Frontal cortex (tissue), 4 donors: ENCODE measurements around the gene ZDHHC7. TPM values are rescaled to one million over a fixed set of nuclear protein-coding genes. Genes with fewer than 3 reads are reported as not detected.

Experiments
- DNase-seq, 2 donors: peaks; one replicate each; pipeline ENCODE4 v3.0.0; 2012; ENCODE audit warnings: low spot score in 2 of 2
- FAIRE-seq: peaks from 2 replicates; lab custom pipeline; 2012; peaks lifted over from hg19 to GRCh38; lab: Jason Lieb, UNC
- total RNA-seq: library from RNA; depleted of rRNA; stranded (reverse); fragments of >200 nt; gene quantifications from one replicate; pipeline ENCODE4 v1.2.3, GENCODE V29; 2014
- donor health status: control.
- donor health status: control.
- donor health status: control.

Gene ZDHHC7
- total RNA-seq, 1 donor from 2014 or later = 19.6 TPM

DNA sequence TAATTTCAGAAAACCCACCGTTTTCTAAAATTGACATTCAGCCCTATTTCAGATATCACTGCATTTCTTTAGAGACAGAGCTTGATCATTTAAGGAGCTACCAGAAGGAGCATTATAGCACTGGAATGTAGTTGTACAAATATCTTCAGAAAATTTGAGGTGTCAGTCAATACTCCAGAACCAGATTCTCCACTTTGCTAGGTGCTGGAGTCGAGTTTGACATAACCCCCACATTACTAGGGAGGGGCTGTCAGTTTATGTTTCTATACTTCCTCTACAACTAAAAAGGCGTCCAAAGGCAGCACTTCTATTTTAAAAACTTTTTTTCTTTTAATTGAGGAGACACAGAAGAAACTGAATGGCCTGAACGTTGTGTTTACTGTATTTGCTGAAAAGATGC is 15.4 kb upstream of the ZDHHC7 start:
- FAIRE-seq (no peak), DNase-seq (no peak)

DNA sequence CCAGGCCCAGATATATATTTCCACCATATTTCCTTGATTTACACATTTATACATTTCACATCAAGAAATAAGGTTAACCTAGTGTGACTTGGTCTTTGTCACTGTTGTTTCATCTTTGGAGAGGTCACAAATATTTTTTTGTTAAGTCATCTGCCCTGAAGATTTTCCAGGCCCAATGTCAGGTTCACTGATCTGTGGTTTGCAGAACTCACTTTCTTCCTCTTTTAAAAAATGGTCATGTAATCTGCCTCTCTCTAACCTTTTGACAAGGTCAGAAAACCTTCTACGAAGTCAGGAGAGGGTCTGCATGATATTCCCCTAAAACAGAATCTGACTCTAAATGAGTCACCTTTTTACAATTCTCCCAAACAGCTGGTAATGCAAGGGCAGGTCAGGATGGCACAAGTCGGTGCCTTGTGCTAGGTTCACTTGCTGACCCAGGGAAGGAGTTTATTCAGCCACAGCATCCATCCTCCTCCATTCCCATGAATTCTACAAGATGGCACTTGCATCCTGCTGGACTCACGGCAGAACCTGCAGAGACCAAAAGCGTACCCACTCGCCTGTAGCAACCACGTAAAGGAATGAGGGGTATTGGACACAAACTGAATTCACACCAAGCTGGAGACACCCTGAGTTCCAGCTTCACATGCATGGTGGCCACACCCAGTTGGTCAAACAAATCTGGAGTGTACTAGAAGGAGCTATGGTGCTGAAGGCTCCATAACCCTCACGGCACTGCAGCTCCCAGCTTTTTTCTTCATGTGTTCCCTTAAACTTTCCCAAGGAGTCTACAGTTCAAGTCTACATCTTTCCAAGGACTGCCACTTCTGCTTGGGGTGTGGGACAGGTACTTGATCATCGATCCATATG is 14.7 kb upstream of the ZDHHC7 start:
- no peak for DNase-seq
- FAIRE-seq = no peak

DNA sequence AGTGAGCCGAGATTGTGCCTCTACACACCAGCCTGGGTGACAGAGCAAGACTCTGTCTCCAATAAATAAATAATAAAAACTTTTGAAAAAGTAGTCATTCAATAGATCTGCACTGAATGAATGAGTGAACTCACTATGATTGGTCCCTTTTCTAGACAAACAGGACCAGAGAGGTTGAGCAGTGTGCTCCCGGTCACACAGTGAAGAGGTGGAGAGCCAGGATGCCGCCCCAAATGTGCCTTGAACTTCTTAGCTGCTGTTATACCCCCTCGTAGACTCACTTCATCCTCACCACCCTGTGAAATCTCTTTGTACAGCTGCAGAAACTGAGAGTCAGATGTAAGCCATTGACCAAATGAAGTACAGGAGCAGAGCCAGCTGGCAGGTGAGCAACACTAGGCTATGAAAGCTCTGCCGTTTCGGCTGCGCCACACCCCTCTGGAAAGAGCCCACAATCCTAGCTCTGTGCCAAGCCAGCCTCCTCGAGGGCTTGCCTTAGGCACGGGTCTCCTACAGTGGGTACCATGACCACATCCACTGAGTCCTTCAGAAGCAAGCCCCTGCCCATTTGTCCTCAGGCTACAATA is 8.4 kb upstream of the ZDHHC7 start:
- FAIRE-seq (no peak), DNase-seq (no peak)

DNA sequence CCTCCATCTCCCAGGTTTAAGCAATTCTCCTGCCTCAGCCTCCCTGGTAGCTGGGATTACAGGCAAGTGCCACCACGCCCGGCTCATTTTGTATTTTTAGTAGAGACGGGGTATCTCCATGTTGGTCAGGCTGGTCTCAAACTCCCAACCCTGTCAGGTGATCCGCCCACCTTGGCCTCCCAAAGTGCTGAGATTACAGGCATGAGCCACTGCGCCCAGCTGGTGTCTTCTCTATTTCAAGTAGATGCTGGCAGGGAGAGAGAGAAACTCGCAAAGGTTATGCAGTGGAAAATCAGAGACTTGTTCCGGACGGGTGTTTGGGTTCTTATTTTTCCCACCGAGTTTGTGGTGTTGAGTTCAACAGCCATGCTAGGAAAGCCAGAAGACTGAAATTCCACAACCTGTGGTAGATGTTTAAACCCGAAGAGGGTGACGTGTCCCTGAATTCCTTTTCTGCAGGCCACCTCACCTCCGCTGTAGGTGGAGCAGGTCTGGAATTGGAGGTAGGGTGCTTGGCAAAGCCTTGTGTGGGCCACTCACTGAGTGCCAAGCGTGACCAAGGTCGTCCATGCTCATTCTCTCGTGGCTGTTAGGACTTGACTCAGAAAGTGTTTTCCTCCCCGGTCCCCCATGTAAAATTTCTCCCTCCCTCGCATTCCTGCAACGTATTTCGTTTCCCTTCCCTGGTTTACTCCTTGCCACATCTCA is 7.3 kb upstream of the ZDHHC7 start:
- DNase-seq = no peak
- FAIRE-seq = no peak

DNA sequence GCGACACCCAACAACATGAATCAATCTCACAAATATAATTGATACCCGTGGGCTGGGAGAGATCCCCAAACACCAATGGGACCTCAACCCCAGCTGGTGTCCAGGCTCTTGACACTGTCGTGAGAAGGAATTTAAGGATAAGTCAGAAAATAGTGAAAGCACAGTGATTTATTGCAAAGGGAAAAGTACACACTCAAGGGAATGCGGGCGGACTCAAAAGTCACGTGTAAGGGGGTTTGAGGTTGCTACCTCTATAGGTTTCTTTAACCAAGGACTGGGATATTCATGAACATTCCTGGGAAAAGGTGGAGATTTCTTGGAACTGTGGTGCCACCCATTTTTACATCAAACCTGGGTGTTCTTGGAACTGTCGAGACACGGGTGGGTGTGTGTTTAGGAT is 6.3 kb upstream of the ZDHHC7 start:
- FAIRE-seq = no peak
- DNase-seq = no peak

DNA sequence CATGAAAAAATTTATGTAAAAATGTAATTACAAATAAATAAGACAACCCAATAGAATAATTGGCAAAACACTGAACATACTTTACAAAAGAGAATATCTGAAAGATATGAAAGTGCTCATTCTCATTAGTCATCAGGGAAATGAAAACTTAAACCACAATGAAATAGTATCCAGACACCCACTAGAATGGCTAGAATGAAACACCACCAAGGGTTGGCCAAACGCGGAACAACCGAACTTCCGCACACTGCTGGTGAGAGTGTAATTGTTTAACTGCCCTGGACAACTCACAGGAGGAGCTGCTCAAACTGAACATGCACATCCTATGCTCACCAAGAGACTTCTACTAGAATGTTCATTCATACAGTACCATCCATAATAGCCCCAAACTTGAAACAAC is 5.8 kb upstream of the ZDHHC7 start:
- FAIRE-seq (no peak), DNase-seq (no peak)

DNA sequence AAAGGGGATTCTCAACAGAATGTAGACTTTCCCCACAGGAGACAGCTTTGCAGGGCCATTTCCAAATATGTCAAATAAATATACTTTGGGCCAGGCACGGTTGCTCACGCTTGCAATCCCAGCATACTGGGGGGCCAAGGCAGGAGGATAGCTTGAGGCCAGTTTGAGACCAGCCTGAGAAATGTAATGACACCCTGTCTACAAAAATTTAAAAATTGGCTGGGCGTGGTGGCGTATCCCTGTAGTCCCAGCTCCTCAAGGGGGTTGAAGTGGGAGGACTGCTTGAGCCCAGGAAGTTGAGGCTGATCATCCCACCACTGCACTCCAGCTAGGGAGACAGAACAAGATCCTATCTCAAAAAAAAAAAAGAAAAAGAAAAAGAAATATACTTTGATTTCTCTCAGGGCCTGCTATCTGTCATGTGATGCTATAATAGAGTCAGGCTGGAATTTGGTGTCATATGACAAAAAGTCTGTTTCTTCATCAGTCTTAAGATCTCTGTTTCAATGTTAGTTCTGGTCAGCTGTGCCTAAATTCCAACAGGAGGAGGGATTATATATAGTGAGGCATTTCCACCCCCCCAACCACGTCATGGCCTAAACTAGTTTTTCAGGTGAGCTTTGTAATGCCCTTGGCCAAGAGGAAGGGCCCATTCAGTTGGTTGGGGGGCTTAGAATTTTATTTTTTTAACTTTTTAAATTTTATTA is 4.3 kb upstream of the ZDHHC7 start:
- no peak for DNase-seq
- no peak for FAIRE-seq

DNA sequence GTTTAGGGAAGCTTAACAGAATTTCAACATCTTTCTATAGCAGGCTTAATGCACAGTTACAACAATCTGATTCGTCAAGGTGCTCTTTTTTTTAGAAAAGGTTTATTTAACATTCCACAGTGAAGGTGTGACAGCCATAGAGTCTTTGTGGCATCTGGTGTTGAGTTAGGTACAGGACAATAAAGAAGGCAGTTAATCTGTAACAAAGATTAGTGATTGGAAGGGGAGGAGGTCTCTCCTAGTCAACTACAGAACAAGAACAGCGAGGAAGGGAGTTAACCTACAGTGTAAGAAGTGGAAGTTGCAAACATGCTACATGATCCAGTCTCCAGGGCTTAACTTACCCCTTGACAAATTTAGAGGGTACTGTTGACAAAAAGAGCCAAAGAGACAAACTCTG is 3.0 kb upstream of the ZDHHC7 start:
- DNase-seq (no peak), FAIRE-seq (no peak)

DNA sequence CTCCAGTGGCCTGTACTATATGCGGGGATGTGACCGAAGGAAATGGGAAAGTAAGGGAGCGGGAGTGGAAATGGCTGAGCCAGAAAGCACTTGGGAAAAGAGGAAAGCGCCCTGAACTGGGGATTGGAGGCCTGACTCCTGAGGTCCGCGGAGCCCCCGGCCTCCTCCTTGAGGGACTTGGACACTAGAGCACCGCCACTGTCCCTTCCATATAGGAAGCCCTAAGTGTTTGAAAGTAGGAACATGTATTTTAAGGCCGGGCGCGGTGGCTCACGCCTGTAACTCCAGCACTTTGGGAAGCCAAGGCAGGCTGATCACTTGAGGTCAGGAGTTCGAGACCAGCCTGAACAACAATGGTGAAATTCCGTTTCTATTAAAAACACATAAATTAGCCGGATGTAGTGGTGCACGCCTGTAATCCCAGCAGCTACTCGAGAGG is 530 bp upstream of the ZDHHC7 start:
- DNase-seq (no peak), FAIRE-seq (no peak)

DNA sequence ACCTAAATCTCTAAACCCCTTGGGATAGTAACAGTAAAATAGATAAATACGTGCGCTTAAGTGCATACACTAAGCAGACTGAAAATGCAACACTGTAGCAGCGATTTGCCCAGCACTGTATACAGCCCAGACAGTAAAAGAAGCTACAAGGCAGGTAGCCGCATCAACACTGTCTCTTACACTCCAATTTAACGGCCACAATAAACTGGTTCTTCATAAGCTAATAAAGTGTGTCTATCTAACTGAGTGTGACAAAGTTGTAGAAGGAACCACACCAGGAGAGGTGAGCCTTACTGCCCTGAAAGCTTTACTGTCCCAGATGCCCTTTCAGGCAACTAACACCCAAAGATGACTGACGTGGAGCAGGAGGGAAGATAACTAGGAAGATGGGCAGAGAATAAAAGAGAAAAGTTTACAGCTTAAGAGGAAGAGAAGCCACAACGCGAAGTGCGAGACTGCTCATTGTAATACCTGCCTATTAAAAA is 847 bp downstream of the ZDHHC7 start:
- FAIRE-seq (no peak), DNase-seq (no peak)

DNA sequence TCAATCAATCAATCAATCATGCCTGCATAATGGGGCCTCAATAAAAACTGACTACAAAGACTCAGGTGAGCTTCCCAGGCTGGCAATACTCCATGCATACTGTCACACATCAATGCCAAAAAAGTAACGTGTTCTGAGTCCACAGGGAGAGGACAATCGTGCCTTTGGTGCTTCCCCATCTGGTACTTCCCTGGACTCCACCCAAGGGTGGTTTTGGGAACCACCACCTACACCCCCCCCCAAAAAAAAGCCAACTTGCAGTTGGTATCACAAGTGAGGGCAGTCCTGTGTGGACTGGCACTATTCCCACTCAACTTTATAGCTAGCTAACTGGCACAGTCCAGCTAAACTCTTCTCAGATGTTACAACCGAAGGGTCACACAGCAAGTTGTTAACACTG is 3.1 kb downstream of the ZDHHC7 start:
- FAIRE-seq = no peak
- DNase-seq = no peak

DNA sequence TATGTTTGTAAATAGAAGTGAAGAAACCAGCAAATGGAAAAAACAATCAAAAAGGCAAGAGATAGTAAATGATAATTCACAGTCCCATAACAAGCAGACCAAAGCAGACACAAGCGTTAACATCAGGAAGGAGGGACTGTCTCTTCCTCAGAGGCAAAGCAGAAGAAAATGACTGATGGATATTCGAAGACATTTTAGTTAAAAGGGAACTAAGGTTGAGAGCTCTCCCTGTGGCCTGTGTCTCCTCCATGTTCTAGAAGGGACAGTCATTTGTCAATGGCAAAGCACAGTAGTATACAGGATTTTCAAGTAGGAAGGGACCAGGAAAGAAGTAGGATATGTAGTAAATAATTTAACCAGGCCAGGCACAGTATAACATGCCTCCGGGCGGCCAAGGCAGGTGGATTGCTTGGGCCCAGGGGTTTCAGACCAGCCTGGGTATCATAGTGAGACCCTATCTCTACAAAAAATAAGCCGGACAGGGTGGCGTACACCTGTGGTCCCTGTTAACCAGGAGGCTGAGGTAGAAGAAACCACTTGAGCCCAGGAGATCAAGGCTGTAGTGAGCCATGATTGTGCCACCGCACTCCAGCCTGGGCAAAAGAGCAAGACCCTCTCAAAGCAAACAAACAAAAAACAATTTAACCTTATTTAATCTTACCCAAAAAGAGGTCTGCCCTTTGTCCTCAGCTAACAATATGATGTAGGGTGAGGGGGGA is 3.7 kb downstream of the ZDHHC7 start:
- no peak for FAIRE-seq

DNA sequence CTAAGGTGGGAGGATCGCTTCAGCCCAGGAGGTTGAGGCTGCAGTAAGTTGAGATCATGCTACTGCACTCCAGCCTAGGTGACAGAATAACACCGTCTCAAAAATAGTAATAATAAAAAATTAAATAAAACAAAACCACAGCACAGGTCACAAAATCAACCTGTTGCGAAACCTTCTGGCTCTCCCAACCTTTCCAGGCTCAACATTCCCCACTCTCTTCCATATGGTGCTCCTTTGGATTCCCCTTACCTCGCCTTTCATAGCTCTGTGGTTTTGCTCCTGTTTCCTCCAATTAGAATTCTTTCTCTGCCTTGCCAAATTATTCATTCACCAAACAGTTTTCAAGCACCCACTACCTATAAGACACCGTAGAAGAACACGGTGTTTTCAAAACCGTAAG is 4.7 kb downstream of the ZDHHC7 start:
- FAIRE-seq = no peak

More for the DNA sequence above, 3.7 kb downstream of the ZDHHC7 start:
- DNase-seq = no peak

DNA sequence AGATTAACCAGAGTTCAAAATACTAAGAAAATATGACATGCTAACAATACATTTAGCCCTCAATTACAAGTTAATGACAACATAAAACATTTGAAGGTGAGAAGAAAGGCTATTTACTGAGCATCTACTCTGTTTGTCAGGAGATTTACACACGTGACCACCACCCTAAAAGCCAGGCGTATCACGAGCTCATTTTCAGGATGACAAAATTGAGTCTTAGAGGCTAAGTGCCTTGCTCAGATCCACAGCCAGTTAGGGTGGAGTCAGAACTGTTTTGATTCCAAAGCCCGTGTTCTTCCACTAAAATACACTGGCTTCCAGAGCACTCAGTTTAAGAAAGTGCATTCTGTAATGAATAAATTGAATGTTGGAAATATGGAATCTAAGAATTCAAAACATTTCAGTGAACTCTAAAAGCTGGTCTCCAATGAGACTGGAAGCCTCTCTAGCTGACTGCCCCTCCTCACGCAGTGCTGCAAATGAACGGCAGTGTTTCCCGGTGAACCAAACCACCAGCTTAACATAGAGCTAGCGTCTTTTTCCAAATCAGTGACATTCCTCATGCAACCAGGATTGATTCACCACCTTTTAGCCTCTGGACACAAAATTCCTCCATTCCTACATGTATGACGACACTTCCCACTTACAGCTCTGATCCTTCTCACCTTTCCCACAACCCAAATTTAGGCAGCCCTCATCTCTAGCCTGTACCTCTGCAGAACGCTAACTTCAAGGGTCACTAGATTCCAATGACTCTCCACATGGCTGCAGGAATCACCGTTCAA is 5.9 kb downstream of the ZDHHC7 start:
- no peak for FAIRE-seq
- DNase-seq = no peak

More for the DNA sequence above, 4.7 kb downstream of the ZDHHC7 start:
- no peak for DNase-seq

DNA sequence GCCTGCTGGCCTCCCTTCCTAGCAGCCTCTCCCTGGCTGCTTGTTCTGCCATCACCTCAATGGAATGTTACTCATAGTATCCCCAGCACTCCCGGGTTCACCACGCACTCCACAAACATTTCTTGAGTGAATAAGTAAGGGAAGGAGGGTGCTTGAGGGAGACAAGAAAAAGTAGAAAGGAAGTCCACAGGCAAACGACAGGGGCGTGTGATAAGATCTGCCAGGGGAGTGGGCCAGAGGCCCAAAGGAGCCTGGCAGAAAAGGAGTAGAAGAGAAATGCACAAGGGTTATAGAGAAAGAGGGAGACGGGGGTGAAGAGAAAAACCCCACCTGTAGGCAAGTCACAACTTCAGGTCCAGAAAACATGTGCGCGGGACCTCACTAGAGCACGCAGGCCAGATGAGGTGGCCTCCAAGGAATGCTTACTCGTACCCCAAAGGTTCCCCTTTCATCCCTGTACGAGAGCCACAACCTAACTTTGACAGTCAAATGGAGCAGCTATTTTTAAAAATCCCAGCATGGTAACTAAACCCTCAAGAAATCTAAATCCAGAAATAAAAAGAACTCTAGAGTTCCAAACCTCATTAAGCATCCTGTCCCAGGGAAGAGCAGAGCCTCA is 6.6 kb downstream of the ZDHHC7 start:
- DNase-seq (no peak), FAIRE-seq (no peak)

DNA sequence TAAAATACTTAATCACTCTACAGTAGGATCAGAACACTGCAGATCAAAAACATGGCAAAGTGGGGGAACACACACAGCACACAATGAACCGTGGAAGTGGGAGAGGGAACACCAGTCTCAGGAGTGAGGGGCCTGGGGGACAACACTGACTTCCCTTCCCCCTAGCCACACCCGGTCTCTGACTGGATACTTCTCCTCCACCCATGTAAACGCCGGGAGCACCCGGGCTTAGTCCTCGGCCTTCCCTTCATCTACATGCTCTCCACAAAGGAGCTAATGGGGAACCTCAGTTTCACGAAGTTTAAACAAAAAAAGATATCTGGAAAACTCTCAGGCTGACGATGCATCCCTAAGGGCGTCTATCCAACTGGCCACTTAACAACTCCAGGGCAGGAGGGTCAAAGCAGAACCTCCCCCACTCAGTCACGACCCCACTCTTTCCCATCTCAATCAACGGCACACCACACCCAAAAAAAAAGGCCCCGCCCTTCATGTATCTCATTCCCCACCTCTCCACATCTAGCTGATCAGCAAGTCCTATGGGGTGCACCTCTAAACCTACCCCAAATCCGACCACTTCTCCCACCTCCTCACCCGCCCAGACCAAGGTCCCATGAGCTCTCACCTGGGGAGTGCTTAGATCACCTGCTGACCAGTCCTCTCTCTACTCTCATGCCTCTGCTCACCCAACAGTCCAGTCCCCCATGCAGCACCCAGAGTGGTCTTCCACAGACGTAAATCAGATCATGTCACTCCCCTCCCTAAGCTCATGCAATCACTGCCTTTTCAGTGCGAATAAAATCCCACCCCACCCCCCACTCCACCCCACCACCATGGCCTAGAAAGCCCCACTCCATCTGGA is 7.4 kb downstream of the ZDHHC7 start:
- DNase-seq (no peak), FAIRE-seq (no peak)

DNA sequence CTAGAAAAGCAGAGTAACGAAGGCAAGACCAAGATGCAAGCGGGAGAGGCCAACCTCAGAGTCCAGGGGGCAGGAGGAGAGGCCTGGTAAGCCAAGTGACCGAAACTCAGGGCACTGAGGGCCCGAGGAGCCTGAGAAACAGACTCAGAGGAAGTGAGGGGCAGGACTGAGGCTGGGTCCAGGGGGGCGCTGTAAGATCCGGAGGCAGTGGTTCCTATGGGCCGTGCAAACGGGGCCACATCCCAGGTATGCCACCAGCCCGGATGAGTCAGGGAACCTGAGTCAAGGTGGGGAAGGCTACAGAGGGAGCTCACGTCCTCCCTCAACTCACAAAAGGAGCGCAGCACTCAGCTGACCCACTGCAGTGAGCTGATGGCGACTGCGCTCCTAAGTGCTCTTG is 8.3 kb downstream of the ZDHHC7 start:
- DNase-seq = no peak
- FAIRE-seq = no peak
